HG03060 (cell line): ENCODE results near the gene IPO5.

ENCODE experiments used
- ATAC-seq: cut with Tn5 transposase; IDR thresholded peaks from one replicate; pipeline ENCODE4 v1.9.1; 2021; ENCODE audit warnings: low read depth, moderate number of reproducible peaks; ENCODE audit not compliant: unreplicated experiment

IPO5 gene

GRCh38 chr13:98050041-98050466 is 96.6 kb downstream of the IPO5 start:
- ATAC-seq, result no peak

- no peak for ATAC-seq
These were observed 98.9 kb downstream of the IPO5 start for GRCh38 chr13:98052412-98052811.

- ATAC-seq, result no peak
These were observed 100.8 kb downstream of the IPO5 start for GRCh38 chr13:98054301-98054700.

GRCh38 chr13:98055623-98056022 is 102.1 kb downstream of the IPO5 start:
- ATAC-seq, result no peak

GRCh38 chr13:98056839-98057410 is 103.5 kb downstream of the IPO5 start:
- no peak for ATAC-seq

GRCh38 chr13:98059276-98059675 is 105.8 kb downstream of the IPO5 start:
- ATAC-seq, result no peak

- no peak for ATAC-seq
These were observed 106.8 kb downstream of the IPO5 start for GRCh38 chr13:98060282-98060681.

- no peak for ATAC-seq
These were observed 112.0 kb downstream of the IPO5 start for GRCh38 chr13:98065468-98065867.

GRCh38 chr13:98066636-98067035 is 113.2 kb downstream of the IPO5 start:
- no peak for ATAC-seq

- ATAC-seq, result no peak
These were observed 115.0 kb downstream of the IPO5 start for GRCh38 chr13:98068521-98068920.

- no peak for ATAC-seq
These were observed 116.5 kb downstream of the IPO5 start for GRCh38 chr13:98069985-98070384.

- no peak for ATAC-seq
These were observed 117.8 kb downstream of the IPO5 start for GRCh38 chr13:98071316-98071715.

- no peak for ATAC-seq
These were observed 119.0 kb downstream of the IPO5 start for GRCh38 chr13:98072476-98072875.
